Psoas muscle (tissue), 8 donors: ENCODE measurements around the gene SMARCD3. TPM values are rescaled to one million over a fixed set of nuclear protein-coding genes. Genes with fewer than 3 reads are reported as not detected.

Experiments used
- ATAC-seq, 4 donors: fragments of 200-7000 bp; cut with Tn5 transposase; one replicate each; pipeline ENCODE4 v1.9.1; 2020; ENCODE audit warnings: moderate library complexity in 3 of 4, mild to moderate bottlenecking in 2 of 4
- DNase-seq, 2 donors: peaks; one replicate each; pipeline ENCODE4 v3.0.0-alpha.2; 2020
- H3K27ac ChIP-seq: fragments of 200-600 bp; one replicate; pipeline ENCODE4 v1.8.0; 2022
- H3K27me3 ChIP-seq, 3 donors: fragments of 200-600 bp in 1 of 3; one replicate each; pipeline versions ENCODE4 v1.6.1 to v1.8.0; 2013 to 2022; ENCODE audit warnings: low read length in 2 of 3, mild to moderate bottlenecking in 2 of 3, moderate library complexity in 1 of 3; ENCODE audit not compliant: insufficient read depth in 3 of 3
- H3K36me3 ChIP-seq, 2 donors: fragments of 200-600 bp in 1 of 2; one replicate each; pipeline versions ENCODE4 v1.6.1 to v1.8.0; 2013 to 2022; ENCODE audit warnings: low read depth in 1 of 2, mild to moderate bottlenecking in 1 of 2, moderate library complexity in 1 of 2; ENCODE audit not compliant: insufficient read depth in 1 of 2
- H3K4me1 ChIP-seq: fragments of 200-600 bp; one replicate; pipeline ENCODE4 v1.8.0; 2022
- H3K4me3 ChIP-seq: fragments of 200-600 bp; one replicate; pipeline ENCODE4 v1.8.0; 2022; ENCODE audit warnings: mild to moderate bottlenecking
- H3K9me3 ChIP-seq: fragments of 200-600 bp; one replicate; pipeline ENCODE4 v1.8.0; 2022
- WGBS, 3 donors: extraction: QIAGEN DNeasy Blood & Tissue Kit; methylation state at CpG; one replicate each; pipeline versions ENCODE4 v1.1.6 to v1.1.7; 2013; 5-methylcytosine and 5-hydroxymethylcytosine counted together
- intact Hi-C, 2 donors: fragments of 100-400 bp; cut with DNase I; formaldehyde crosslinking; loops; one replicate each; pipeline versions ENCODE4 v1.11.0 to v1.14.2; 2022
- polyA plus RNA-seq, 3 donors: library from polyadenylated mRNA; stranded (reverse); fragments of 200-250 nt; gene quantifications; one replicate each; pipeline ENCODE4 v1.2.3, GENCODE V29; 2013
- total RNA-seq, 4 donors: library from RNA; stranded (reverse); fragmentation: NEBNext Ultra II Directional in 2 of 4; extraction: Animal tissue kit (Norgen Biotek cat#: 25700) in 2 of 4; gene quantifications; one replicate each; pipeline versions ENCODE4 v1.2.1 to v1.2.4, GENCODE V29; 2021 to 2023
- TF ChIP-seq, protein P1 (sequence below): fragments of 200-600 bp; IDR thresholded peaks from one replicate; pipeline ENCODE4 v1.8.0; 2022; ENCODE audit warnings: antibody characterized with exemption
- donor health status: healthy with polysubstance abuse.
- donor health status: DM: no; HTN: no; CAD: no; lungs with moderate emphysema.
- donor health status: Bipolar disorder and iron deficiency.
- donor health status: healthy.
- donor health status: DM: yes; HTN: yes; CAD: no.
- donor health status: DM: no; HTN: no; CAD: no.
- donor health status: DM: no; HTN: no; CAD: no.
- donor health status: DM: yes; HTN: yes; CAD: no.

SMARCD3 gene
- total and polyA plus RNA-seq, 7 donors, result 38.3 to 138 (median 92.5) TPM

- intact Hi-C loops, result no loop called here
- peaks cover 57% of the 10 kb centered on the region for H3K4me1 ChIP-seq
- no peaks in the 10 kb centered on the region for H3K27me3 ChIP-seq
- ATAC-seq (peak; percentile 39 to 57 (median 47)), DNase-seq (peak in 1 of 2 donors; percentile 70)
- TF ChIP-seq, protein P1, sequence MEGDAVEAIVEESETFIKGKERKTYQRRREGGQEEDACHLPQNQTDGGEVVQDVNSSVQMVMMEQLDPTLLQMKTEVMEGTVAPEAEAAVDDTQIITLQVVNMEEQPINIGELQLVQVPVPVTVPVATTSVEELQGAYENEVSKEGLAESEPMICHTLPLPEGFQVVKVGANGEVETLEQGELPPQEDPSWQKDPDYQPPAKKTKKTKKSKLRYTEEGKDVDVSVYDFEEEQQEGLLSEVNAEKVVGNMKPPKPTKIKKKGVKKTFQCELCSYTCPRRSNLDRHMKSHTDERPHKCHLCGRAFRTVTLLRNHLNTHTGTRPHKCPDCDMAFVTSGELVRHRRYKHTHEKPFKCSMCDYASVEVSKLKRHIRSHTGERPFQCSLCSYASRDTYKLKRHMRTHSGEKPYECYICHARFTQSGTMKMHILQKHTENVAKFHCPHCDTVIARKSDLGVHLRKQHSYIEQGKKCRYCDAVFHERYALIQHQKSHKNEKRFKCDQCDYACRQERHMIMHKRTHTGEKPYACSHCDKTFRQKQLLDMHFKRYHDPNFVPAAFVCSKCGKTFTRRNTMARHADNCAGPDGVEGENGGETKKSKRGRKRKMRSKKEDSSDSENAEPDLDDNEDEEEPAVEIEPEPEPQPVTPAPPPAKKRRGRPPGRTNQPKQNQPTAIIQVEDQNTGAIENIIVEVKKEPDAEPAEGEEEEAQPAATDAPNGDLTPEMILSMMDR, result no peak
- H3K4me3 ChIP-seq, result peak overlapping the region; percentile 88
- H3K27ac ChIP-seq, result peak overlapping the region; percentile 100
- no peaks in the 10 kb centered on the region for H3K9me3 ChIP-seq
- peaks cover 0 to 13% of the 10 kb centered on the region in 2 donors for H3K36me3 ChIP-seq
- 3 to 6% (median 4%) methylated on average over 19 to 29 of the region's 29 CpGs for WGBS, 3 donors
Measured at GRCh38 chr7:151247611-151248345, 716 bp downstream of the SMARCD3 start.

DNA sequence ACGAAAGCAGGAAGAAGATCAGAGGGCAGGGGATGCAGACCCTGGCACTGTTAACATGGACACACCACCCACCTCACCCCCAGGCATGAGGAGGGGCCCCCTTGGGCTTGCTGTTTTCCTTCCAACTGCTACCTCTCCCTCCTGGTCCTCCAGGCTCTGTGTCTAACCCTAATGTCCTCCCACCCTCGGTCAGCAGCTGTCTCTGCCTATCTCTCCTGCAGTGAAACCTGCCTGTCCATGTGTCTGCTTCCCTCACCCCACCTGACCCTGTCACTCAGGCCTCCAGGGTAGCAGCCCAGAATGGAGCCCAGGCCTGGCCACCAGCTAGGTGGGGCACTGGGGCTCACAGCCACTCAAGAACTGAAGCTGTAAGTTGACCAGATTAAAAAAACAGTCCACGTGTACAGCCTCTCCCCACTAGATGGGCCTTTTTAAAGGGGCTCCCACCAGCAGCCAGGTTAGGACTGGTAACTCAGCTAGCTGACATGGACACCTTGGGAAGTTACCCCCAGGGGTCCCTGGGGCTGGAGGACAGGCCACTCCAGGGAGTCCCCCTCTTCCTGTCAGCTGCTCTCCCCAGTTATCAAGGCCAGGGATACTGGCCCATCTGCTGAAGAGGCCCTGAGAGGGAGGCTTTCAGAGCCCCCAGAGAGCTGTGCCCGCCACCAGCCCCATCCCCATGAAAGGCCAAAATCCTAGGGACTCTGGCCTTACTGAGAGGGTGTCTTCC, 1.5 kb downstream of the SMARCD3 start:
- peak; percentile 74 to 80 (median 76) for ATAC-seq
- TF ChIP-seq, protein P1, result no peak
- no peaks in the 10 kb centered on the region for H3K27me3 ChIP-seq
- peak overlapping the region; percentile 88 for H3K4me3 ChIP-seq
- 6 to 31% (median 24%) methylated on average over 3 to 4 of the region's 4 CpGs for WGBS, 3 donors
- intact Hi-C loops, result no loop called here
- H3K4me1 ChIP-seq, result peaks cover 53% of the 10 kb centered on the region
- H3K27ac ChIP-seq, result peak overlapping the region; percentile 100
- peaks cover 0 to 20% of the 10 kb centered on the region in 2 donors for H3K36me3 ChIP-seq
- DNase-seq, result peak; percentile 86 to 96
- H3K9me3 ChIP-seq, result no peaks in the 10 kb centered on the region

GRCh38 chr7:151246102-151246850, 2.2 kb downstream of the SMARCD3 start:
- H3K36me3 ChIP-seq, result peaks cover 0 to 28% of the 10 kb centered on the region in 2 donors
- H3K9me3 ChIP-seq, result no peaks in the 10 kb centered on the region
- DNase-seq (no peak), ATAC-seq (no peak)
- peak overlapping the region; percentile 88 for H3K4me3 ChIP-seq
- H3K27me3 ChIP-seq, result no peaks in the 10 kb centered on the region
- 36 to 54% (median 39%) methylated on average over 13 of the region's 13 CpGs for WGBS, 3 donors
- H3K27ac ChIP-seq, result peak overlapping the region; percentile 100
- intact Hi-C loops, result no loop called here
- H3K4me1 ChIP-seq, result peaks cover 51% of the 10 kb centered on the region
- TF ChIP-seq, protein P1, result no peak

GRCh38 chr7:151245360-151246101, 3.0 kb downstream of the SMARCD3 start:
- no peaks in the 10 kb centered on the region for H3K9me3 ChIP-seq
- peak overlapping the region; percentile 100 for H3K27ac ChIP-seq
- peak; percentile 57 to 76 for DNase-seq
- H3K36me3 ChIP-seq, result peaks cover 0 to 35% of the 10 kb centered on the region in 2 donors
- peak overlapping the region; percentile 88 for H3K4me3 ChIP-seq
- 9 to 20% (median 12%) methylated on average over 47 to 60 of the region's 60 CpGs for WGBS, 3 donors
- ATAC-seq, result peak in 2 of 4 donors; percentile 7 to 8
- intact Hi-C loops, result loop anchor here in 1 of 2 donors (1.0 kb wide), 1 partner anchor 58 kb away; no protein-coding TSS in a partner anchor
- H3K4me1 ChIP-seq, result peaks cover 48% of the 10 kb centered on the region
- H3K27me3 ChIP-seq, result no peaks in the 10 kb centered on the region
- TF ChIP-seq, protein P1, result peak; percentile 56
